Measurements from ENCODE around the gene CCL16.

CCL16 gene

GRCh38 chr17:35927714-35928113 is 53.6 kb downstream of the CCL16 start:
- no peaks in the 10 kb centered on the region for H3K9me3 ChIP-seq (ENCODE audit: insufficient read depth, low read depth, low read length)

More at GRCh38 chr17:35927714-35928113, 53.6 kb downstream of the CCL16 start:
- H3K4me2 ChIP-seq (ENCODE audit: low read depth, low read length, poor library complexity, severe bottlenecking), result peak overlapping the region; percentile 38
- H4K20me1 ChIP-seq (ENCODE audit: insufficient read depth, low read length, poor library complexity, severe bottlenecking), result no peaks in the 10 kb centered on the region
- TF ChIP-seq EZH2phosphoT487 (IDR thresholded peaks at IDR 0.05; ENCODE audit: borderline replicate concordance), result no peak
- TF ChIP-seq, protein P1, sequence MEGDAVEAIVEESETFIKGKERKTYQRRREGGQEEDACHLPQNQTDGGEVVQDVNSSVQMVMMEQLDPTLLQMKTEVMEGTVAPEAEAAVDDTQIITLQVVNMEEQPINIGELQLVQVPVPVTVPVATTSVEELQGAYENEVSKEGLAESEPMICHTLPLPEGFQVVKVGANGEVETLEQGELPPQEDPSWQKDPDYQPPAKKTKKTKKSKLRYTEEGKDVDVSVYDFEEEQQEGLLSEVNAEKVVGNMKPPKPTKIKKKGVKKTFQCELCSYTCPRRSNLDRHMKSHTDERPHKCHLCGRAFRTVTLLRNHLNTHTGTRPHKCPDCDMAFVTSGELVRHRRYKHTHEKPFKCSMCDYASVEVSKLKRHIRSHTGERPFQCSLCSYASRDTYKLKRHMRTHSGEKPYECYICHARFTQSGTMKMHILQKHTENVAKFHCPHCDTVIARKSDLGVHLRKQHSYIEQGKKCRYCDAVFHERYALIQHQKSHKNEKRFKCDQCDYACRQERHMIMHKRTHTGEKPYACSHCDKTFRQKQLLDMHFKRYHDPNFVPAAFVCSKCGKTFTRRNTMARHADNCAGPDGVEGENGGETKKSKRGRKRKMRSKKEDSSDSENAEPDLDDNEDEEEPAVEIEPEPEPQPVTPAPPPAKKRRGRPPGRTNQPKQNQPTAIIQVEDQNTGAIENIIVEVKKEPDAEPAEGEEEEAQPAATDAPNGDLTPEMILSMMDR (conservative IDR thresholded peaks at IDR 0.05; ENCODE audit: low read length), result no peak
- peaks cover 16% of the 10 kb centered on the region for H3K4me1 ChIP-seq (ENCODE audit: insufficient read depth, low read length, poor library complexity, severe bottlenecking)
- H2AFZ ChIP-seq (ENCODE audit: low read length), result no peak overlapping the region
- H3K27me3 ChIP-seq (ENCODE audit: insufficient read depth, low read length, poor library complexity, severe bottlenecking), result no peaks in the 10 kb centered on the region
- no peaks in the 10 kb centered on the region for H3K36me3 ChIP-seq (ENCODE audit: insufficient read depth, low read length)
- H3K4me3 ChIP-seq (ENCODE audit: low read length, poor library complexity, severe bottlenecking), result no peak overlapping the region
- H3K9me2 ChIP-seq (replicated peaks; ENCODE audit: low read depth, low read length), result no peaks in the 10 kb centered on the region
- no peaks in the 10 kb centered on the region for H3F3A ChIP-seq (ENCODE audit: low read depth)
- peaks cover 16% of the 10 kb centered on the region for H3K79me2 ChIP-seq (ENCODE audit: insufficient read depth, low read length)
- H3K9ac ChIP-seq (ENCODE audit: low read depth, low read length, poor library complexity, severe bottlenecking), result no peak overlapping the region
